ENCODE data around the gene SOBP.

The SOBP gene

DNA sequence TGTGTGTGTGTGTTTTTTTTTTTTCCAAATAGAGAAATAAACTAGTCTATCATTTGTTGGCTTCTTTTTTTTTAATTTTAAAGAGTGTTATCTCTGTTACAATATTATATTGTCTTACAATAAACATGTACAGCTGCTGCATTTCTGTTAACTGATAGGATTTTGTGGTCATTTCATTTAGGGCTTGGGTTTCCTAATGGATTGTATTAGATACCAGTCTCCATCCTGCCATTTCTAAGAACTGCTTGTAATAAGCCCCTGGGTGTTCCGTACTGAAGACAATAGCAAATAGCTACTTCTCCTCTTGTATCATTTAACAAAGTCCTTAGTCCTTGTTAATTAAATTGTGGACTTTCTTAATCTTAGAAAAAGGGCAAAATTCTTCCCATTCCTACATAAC lies 45.7 kb downstream of the SOBP start:
- DNase-seq (ENCODE audit: low spot score): no peak
- peaks cover 7% of the 10 kb centered on the region for H3K27me3 ChIP-seq (ENCODE audit: insufficient read depth, poor library complexity, severe bottlenecking)
- no peak for ATAC-seq (ENCODE audit: low read depth)
- no peaks in the 10 kb centered on the region for H3K9me3 ChIP-seq (ENCODE audit: severe bottlenecking)
- H3K4me3 ChIP-seq (ENCODE audit: severe bottlenecking): no peak overlapping the region
- TF ChIP-seq, protein P1, sequence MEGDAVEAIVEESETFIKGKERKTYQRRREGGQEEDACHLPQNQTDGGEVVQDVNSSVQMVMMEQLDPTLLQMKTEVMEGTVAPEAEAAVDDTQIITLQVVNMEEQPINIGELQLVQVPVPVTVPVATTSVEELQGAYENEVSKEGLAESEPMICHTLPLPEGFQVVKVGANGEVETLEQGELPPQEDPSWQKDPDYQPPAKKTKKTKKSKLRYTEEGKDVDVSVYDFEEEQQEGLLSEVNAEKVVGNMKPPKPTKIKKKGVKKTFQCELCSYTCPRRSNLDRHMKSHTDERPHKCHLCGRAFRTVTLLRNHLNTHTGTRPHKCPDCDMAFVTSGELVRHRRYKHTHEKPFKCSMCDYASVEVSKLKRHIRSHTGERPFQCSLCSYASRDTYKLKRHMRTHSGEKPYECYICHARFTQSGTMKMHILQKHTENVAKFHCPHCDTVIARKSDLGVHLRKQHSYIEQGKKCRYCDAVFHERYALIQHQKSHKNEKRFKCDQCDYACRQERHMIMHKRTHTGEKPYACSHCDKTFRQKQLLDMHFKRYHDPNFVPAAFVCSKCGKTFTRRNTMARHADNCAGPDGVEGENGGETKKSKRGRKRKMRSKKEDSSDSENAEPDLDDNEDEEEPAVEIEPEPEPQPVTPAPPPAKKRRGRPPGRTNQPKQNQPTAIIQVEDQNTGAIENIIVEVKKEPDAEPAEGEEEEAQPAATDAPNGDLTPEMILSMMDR (IDR thresholded peaks at IDR 0.05; ENCODE audit: poor library complexity, severe bottlenecking): no peak
- H3K36me3 ChIP-seq (ENCODE audit: low read depth): no peaks in the 10 kb centered on the region
- H3K4me1 ChIP-seq (ENCODE audit: insufficient read depth, poor library complexity, severe bottlenecking): no peaks in the 10 kb centered on the region
- no peak overlapping the region for H3K27ac ChIP-seq (ENCODE audit: poor library complexity, severe bottlenecking)

DNA sequence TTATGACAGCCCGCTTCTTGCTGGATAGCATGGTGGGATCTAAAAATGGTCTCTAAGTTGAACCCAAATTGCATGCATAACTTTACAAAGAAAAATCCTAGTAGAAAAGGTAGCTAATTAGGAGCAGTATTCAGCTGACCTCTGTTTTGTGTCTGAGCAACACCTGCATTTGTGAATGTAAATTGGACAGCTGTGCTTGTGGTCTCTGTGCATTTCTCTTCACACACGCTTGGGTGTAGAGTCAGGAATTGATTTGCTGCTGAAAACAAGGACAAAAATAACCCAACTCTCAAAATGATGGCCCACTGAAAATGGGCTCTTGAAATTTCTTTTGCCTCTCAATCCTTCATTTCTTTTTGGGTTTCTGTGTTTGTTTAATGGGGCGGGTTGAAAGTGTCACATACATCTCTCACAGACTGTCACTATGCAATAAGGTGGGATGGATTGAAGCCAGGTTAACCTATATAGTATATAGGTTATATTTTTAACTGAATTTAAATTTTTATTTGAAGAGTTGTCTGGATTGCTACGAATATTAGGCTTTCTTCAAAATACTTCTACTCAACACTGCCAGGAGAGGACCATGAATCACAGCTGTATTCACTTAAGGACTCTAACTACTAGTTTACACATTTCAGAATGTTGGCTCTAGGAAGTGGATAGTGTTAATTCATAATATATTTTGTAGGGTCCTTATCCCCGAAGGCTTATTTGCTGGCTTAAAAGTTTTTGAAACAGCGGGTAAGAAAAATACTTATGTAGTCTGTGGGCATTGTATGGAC lies 46.5 kb downstream of the SOBP start:
- H3K4me1 ChIP-seq (ENCODE audit: insufficient read depth, poor library complexity, severe bottlenecking): no peaks in the 10 kb centered on the region
- no peak for DNase-seq (ENCODE audit: low spot score)
- H3K36me3 ChIP-seq (ENCODE audit: low read depth): no peaks in the 10 kb centered on the region
- no peak overlapping the region for H3K27ac ChIP-seq (ENCODE audit: poor library complexity, severe bottlenecking)
- H3K9me3 ChIP-seq (ENCODE audit: severe bottlenecking): no peaks in the 10 kb centered on the region
- H3K4me3 ChIP-seq (ENCODE audit: severe bottlenecking): no peak overlapping the region
- peaks cover 7% of the 10 kb centered on the region for H3K27me3 ChIP-seq (ENCODE audit: insufficient read depth, poor library complexity, severe bottlenecking)
- ATAC-seq (ENCODE audit: low read depth): no peak
- TF ChIP-seq, protein P1 (IDR thresholded peaks at IDR 0.05; ENCODE audit: poor library complexity, severe bottlenecking): no peak

GRCh38 chr6:107537559-107537958 lies 47.6 kb downstream of the SOBP start:
- TF ChIP-seq, protein P1 (IDR thresholded peaks at IDR 0.05; ENCODE audit: poor library complexity, severe bottlenecking): no peak
- ATAC-seq (ENCODE audit: low read depth) (no peak), DNase-seq (ENCODE audit: low spot score) (no peak)
- Histone ChIP-seq H3K36me3 (ENCODE audit: low read depth) (no peaks in the 10 kb centered on the region), H3K27me3 (ENCODE audit: insufficient read depth, poor library complexity, severe bottlenecking) (peaks cover 7% of the 10 kb centered on the region), H3K27ac (ENCODE audit: poor library complexity, severe bottlenecking) (no peak overlapping the region), H3K4me3 (ENCODE audit: severe bottlenecking) (no peak overlapping the region), H3K9me3 (ENCODE audit: severe bottlenecking) (no peaks in the 10 kb centered on the region), H3K4me1 (ENCODE audit: insufficient read depth, poor library complexity, severe bottlenecking) (no peaks in the 10 kb centered on the region)

DNA sequence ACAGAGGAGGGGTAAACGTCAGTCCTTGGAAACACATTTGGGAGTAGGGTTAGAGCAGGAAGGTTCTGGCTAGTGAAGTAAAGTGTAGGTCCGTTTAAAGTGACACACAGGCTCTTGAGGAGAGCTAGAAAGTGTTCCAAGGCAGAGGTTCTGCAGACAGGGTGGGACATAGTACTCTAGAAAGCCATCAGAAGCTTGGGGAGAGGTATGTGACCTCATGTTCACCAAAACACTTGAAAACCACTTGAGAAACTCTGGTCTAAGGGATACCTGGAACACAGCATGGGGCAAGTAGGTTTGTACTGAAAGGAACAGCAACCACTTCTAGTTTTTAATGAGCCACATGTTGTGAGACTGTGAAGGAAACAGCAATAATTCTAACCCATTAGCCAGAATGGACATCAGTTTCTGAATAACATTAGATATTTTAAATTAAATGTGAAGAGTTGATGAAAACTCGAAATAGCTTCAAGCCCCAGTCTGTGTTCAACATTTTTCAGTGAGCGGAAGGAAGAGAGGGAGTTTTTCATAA lies 49.0 kb downstream of the SOBP start:
- Histone ChIP-seq H3K27ac (ENCODE audit: poor library complexity, severe bottlenecking) (no peak overlapping the region), H3K9me3 (ENCODE audit: severe bottlenecking) (no peaks in the 10 kb centered on the region), H3K4me1 (ENCODE audit: insufficient read depth, poor library complexity, severe bottlenecking) (no peaks in the 10 kb centered on the region), H3K27me3 (ENCODE audit: insufficient read depth, poor library complexity, severe bottlenecking) (peaks cover 7% of the 10 kb centered on the region), H3K36me3 (ENCODE audit: low read depth) (no peaks in the 10 kb centered on the region), H3K4me3 (ENCODE audit: severe bottlenecking) (no peak overlapping the region)
- ATAC-seq (ENCODE audit: low read depth): no peak
- DNase-seq (ENCODE audit: low spot score): no peak
- TF ChIP-seq, protein P1 (IDR thresholded peaks at IDR 0.05; ENCODE audit: poor library complexity, severe bottlenecking): no peak

DNA sequence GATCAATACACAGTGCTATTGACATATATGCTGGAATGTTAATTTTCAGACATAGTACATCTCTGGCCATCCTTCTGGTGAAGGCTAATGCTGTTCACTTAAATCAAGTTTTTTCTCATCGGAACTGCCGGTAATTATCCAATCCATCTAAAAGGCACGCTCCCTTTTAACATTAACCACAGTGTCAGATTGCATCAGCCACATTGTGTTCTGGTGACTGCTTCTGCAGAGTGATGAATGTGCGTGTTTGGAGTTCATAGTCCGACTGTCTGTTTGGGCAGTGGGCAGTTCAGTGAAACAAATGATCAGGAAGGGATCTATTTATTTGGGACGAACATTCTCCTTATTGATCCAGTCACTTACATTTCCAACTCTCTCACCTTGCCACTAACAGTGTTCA lies 49.5 kb downstream of the SOBP start:
- no peaks in the 10 kb centered on the region for H3K36me3 ChIP-seq (ENCODE audit: low read depth)
- no peaks in the 10 kb centered on the region for H3K9me3 ChIP-seq (ENCODE audit: severe bottlenecking)
- TF ChIP-seq, protein P1 (IDR thresholded peaks at IDR 0.05; ENCODE audit: poor library complexity, severe bottlenecking): no peak
- DNase-seq (ENCODE audit: low spot score) (no peak), ATAC-seq (ENCODE audit: low read depth) (no peak)
- H3K27ac ChIP-seq (ENCODE audit: poor library complexity, severe bottlenecking): no peak overlapping the region
- no peaks in the 10 kb centered on the region for H3K4me1 ChIP-seq (ENCODE audit: insufficient read depth, poor library complexity, severe bottlenecking)
- H3K4me3 ChIP-seq (ENCODE audit: severe bottlenecking): no peak overlapping the region
- peaks cover 7% of the 10 kb centered on the region for H3K27me3 ChIP-seq (ENCODE audit: insufficient read depth, poor library complexity, severe bottlenecking)

All from RWPE2 (cell line).